Retina (tissue), 1 donor: ENCODE results near the gene POLR3F.
"Not testable (repeated sequence)": the region's sequence is repeated elsewhere in the genome, so short reads cannot be mapped to it uniquely, and the experiment has no call there.

Source experiments
- DNase-seq: peaks from one replicate; pipeline ENCODE4 v3.0.0-alpha.2; 2016

The POLR3F gene, protein sequence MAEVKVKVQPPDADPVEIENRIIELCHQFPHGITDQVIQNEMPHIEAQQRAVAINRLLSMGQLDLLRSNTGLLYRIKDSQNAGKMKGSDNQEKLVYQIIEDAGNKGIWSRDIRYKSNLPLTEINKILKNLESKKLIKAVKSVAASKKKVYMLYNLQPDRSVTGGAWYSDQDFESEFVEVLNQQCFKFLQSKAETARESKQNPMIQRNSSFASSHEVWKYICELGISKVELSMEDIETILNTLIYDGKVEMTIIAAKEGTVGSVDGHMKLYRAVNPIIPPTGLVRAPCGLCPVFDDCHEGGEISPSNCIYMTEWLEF

DNA sequence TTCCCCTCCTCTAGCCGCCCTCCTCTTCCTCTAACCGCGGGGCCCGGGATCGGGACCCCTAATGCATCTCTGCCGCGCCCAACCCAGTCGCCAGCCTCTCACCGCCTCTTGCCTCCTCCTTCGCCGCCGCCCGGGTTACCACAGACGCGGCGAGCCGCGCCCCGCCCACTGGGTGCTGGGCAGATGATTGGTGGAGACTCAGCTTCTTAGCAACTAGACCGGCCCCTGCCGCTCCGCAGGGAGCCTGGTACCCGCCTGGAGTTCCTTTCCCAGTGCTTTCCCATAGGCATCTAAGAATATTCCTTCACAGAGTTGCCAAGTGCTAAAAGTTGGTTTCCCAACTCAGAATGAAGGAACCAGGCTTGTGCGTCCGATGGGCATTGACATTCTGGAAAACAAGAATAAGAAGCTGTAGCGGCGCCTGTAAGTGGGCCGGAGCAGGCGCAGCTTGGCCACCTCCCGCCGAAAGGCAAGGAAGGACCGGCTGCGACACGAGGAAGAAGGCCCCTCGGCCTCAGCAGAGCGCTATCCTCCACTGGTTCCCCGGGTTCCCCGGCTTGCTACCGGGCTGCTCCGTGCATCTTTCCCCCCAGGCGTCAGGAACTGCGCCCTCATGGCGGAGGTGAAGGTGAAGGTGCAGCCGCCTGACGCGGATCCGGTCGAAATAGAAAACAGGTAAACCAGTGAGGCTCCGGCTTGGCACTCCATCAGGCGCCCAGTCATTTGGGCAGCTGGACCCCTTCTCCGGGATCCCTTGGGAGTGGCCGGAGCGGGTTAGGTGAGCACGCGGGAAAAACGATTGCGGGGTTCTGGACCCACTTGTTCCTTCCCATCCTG, at the start of gene POLR3F, which contains the start of gene DZANK1:
Gene POLR3F (plus strand): TSS at position 497 of the 837 bp plus-strand sequence. CDS start 117 bp downstream, at position 614.
Gene DZANK1 (minus strand): TSS at position 137 of the 837 bp plus-strand sequence. CDS start 1,672 bp downstream, outside the sequence.
- peak; percentile 100 for DNase-seq

- no peak for DNase-seq
Observed at GRCh38 chr20:18421608-18422007, 45.6 kb upstream of the POLR3F start.

- no peak for DNase-seq
Observed at GRCh38 chr20:18427214-18427613, 40.0 kb upstream of the POLR3F start.

GRCh38 chr20:18428490-18429173, 38.6 kb upstream of the POLR3F start:
- DNase-seq: no peak

- DNase-seq: no peak
Observed at GRCh38 chr20:18430172-18430826, 36.9 kb upstream of the POLR3F start.

GRCh38 chr20:18431206-18431605, 36.0 kb upstream of the POLR3F start:
- DNase-seq: no peak

- DNase-seq: no peak
Observed at GRCh38 chr20:18436847-18437246, 30.3 kb upstream of the POLR3F start.

GRCh38 chr20:18440403-18440802, 26.8 kb upstream of the POLR3F start:
- no peak for DNase-seq

DNA sequence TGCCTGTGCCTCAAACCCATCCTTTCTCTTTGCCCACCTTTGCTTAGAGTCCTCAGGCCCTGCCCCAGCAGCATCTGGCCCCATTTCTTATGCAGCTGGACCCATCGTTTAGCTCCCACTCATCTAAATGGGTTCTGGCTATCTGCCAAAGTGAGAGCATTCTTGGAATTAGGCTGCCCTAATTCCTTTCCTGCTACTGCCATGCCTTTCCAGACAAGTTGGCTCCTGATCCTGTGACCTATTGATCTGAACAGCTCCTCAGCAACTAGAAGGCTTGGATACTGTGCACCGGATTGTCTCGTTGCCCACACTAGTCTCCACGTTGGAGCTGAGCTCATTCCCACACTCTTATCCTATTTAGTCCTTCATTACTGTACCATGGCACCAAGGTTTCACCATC, 23.3 kb upstream of the POLR3F start:
- no peak for DNase-seq

DNA sequence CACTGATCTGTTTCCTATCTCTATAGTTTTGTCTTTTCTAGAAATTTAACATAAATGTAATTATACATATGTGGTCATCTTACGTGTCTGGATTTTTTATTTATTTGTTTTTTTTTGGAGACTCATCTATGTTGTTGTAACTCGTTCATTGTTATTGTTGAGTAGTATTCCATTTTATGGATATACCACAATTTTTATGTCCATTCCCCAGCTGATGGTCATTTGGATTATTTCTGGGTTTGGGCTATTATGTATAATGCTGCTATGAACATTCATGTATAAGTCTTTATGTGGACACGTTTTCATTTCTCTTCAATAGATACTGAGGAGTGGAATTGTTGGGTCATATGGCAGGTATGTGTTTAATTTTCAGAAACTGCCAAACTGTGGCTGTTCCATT, 10.6 kb upstream of the POLR3F start:
- no peak for DNase-seq

DNA sequence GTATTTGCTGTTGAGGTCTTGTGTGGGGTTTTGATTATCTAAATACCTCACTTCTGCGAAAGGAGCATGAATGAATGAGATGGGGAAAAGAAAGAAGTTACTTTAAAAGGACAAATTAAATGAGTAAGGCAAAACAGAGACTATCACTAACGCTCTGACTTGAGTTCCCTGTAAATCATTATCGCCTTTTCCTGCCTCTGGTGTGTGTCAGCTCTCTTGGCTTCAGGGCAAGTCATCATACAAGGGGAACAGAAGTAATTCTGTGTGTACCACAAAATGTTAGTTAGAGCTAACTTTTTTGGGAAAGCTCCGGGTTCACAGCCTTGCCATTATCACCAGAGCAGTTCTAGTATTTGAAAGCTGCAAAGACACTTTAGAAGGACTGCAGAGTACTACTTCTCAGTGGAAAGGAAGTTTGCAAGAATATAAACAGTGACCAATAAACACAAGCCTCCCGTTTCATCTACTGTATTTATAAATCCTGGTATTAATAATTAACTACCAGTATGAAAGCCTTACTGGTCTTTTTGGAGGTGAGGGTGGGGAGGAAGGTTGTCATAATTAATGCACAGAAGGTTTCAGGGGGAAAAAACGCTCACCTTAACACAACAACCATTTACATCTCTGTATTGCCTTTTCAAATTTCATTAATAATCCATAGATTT, 1.5 kb upstream of the POLR3F start:
- no peak for DNase-seq

GRCh38 chr20:18466574-18466893, 656 bp upstream of the POLR3F start:
- no peak for DNase-seq

GRCh38 chr20:18477218-18477617, 10.0 kb downstream of the POLR3F start:
- DNase-seq: no peak

- no peak for DNase-seq
Observed at GRCh38 chr20:18477821-18478220, 10.6 kb downstream of the POLR3F start.

DNA sequence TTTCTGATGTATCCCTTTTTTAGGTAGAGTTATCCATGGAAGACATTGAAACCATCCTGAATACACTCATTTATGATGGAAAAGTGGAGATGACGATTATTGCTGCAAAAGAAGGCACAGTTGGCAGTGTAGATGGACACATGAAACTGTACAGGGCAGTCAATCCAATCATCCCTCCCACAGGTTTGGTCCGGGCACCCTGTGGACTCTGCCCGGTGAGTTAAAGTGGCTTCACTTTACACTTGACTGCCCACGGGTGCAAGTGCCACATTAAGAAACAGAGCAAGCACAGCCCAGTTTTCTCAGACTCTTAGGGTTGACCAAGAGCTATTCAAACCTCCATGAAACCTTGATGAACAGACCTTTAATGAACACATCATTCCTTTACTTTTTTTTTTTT, 14.4 kb downstream of the POLR3F start:
- DNase-seq: no peak

DNA sequence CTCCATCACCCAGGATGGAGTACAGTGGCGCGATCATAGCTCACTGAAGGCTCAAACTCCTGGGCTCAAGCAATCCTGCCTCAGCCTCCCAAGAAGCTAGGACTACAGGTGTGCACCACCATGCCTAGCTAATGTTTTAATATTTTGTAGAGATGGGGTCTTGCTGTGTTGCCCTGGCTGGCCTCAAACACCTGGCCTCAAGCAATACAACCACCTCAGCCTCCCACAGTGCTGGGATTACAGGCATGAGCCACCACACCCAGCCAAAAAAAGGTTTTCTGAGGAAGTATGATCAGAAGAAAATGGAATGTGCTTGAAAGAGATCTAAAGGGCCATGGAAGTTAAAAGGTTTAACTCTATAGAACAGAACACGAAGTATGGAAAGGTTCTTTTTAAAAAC, 21.1 kb downstream of the POLR3F start:
- no peak for DNase-seq

- no peak for DNase-seq
Observed at GRCh38 chr20:18496042-18496441, 28.9 kb downstream of the POLR3F start.

GRCh38 chr20:18496740-18497592, 29.8 kb downstream of the POLR3F start, which contains the start of gene RBBP9:
RBBP9 (minus strand) TSS chr20:18497225; CDS start chr20:18497167, 58 bp downstream.
- DNase-seq: peak; percentile 93

DNA sequence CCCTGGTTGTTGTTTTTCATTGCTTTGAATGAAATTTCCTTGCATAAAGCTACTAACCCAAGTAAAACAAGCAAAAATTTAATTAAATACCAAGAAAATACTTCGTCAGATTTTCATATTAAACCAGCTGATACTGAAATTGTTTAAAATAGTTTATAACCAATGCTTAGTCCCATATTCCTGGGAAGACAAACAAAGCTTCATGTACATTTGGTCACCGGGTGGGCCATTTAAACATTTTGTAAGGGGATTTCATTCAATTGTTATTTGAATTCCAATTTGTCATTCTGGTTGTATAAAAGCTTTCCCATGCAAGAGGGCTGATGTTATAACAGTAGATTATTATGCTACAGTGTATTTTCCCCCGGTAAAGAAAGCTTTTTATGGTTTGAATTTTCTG, 30.4 kb downstream of the POLR3F start:
- no peak for DNase-seq

DNA sequence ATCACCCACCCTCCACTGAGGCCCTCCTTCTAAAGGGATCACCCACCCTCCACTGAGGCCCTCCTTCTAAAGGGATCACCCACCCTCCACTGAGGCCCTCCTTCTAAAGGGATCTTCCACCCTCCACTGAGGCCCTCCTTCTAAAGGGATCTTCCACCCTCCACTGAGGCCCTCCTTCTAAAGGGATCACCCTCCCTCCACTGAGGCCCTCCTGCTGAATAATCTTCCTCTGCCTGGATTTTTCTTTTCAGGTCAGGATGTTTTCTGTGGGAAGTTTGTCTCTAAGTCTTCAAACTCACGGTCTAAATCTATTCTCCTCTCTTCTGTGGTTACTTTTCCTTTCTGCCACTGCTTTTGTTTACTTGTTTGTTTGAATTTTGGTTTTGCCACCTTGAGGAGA, 34.5 kb downstream of the POLR3F start:
- not testable (repeated sequence) for DNase-seq

GRCh38 chr20:18504479-18505060, 37.4 kb downstream of the POLR3F start:
- no peak for DNase-seq
